Measurements from ENCODE around the gene CALN1. TPM values are rescaled to one million over a fixed set of nuclear protein-coding genes. Genes with fewer than 3 reads are reported as not detected.

Gene CALN1
- total and polyA plus RNA-seq, 2 experiments from 2014 or later, result 7.6 to 14.5 TPM

- Histone ChIP-seq H3K9me2 (ENCODE audit: insufficient read depth) (no peaks in the 10 kb centered on the region), H3K4me1 (ENCODE audit: insufficient read depth) (no peaks in the 10 kb centered on the region), H3K27ac (ENCODE audit: low read depth) (no peak overlapping the region), H3K36me3 (ENCODE audit: insufficient read depth) (peaks cover 11% of the 10 kb centered on the region; the same call in 1 of the 2 replicates), H4K20me1 (replicated peaks; ENCODE audit: insufficient read depth) (no peaks in the 10 kb centered on the region), H3K4me3 (no peak overlapping the region), H3K4me2 (no peak overlapping the region), H3K79me2 (replicated peaks; ENCODE audit: insufficient read depth) (peaks cover 5% of the 10 kb centered on the region; the same call in 1 of the 2 replicates), H3K27me3 (ENCODE audit: insufficient read depth) (no peaks in the 10 kb centered on the region), H2AFZ (no peak overlapping the region), H3F3A (replicated peaks; ENCODE audit: low read depth) (no peaks in the 10 kb centered on the region)
- DNase-seq (ENCODE audit: low spot score), result no peak
- Mint-ChIP-seq H3K4me1 (no peaks in the 10 kb centered on the region), H3K4me3 (no peak overlapping the region), H3K36me3 (ENCODE audit: low read depth) (peaks cover 63% of the 10 kb centered on the region), H3K9me3 (peaks cover 78% of the 10 kb centered on the region), H3K27me3 (ENCODE audit: insufficient read depth, low read depth, poor library complexity) (no peaks in the 10 kb centered on the region), H3K27ac (no peak overlapping the region)
- TF ChIP-seq ZNF114 (CRISPR knock-in tag; IDR thresholded peaks at IDR 0.05), result no peak
- no peak for TF ChIP-seq NANOG (IDR thresholded peaks at IDR 0.05; ENCODE audit: borderline replicate concordance)
- TF ChIP-seq POLR2AphosphoS5 (IDR thresholded peaks at IDR 0.05; ENCODE audit: low read depth), result no peak
- no peak for TF ChIP-seq STAT1 (IDR thresholded peaks at IDR 0.05; ENCODE audit: unreplicated experiment)
- TF ChIP-seq REST (IDR thresholded peaks at IDR 0.05; ENCODE audit: unreplicated experiment), result no peak
- no peak for TF ChIP-seq CREB1 (CRISPR knock-in tag; IDR thresholded peaks at IDR 0.05; ENCODE audit: low read depth)
- no peak for TF ChIP-seq ZNF462 (CRISPR knock-in tag; IDR thresholded peaks at IDR 0.05)
- no peak for TF ChIP-seq ZNF331 (CRISPR knock-in tag; IDR thresholded peaks at IDR 0.05; ENCODE audit: low read depth)
- TF ChIP-seq CTCF (conservative IDR thresholded peaks at IDR 0.05; ENCODE audit: low read depth in 2 of 2), result no peak
- no peak for TF ChIP-seq EZH2phosphoT487 (IDR thresholded peaks at IDR 0.05; ENCODE audit: unreplicated experiment)
- TF ChIP-seq ETS1 (IDR thresholded peaks at IDR 0.05), result no peak
- no peak for ATAC-seq
These were observed 271.6 kb downstream of the CALN1 start for GRCh38 chr7:72140566-72140965.

Data from GM23338 (cell line).